ENCODE results near the gene ZNF554.

GRCh38 chr19:2806736-2807378 is 12.8 kb upstream of the ZNF554 start:
- TF ChIP-seq CTCF (IDR thresholded peaks at IDR 0.05), result no peak
- TF ChIP-seq POLR2A (IDR thresholded peaks at IDR 0.05), result no peak
